ENCODE results near the gene LRRC38.
"Not testable (repeated sequence)": the region's sequence is repeated elsewhere in the genome, so short reads cannot be mapped to it uniquely, and the experiment has no call there.

LRRC38 gene

GRCh38 chr1:13451399-13451965 is 62.3 kb downstream of the LRRC38 start:
- no peak for DNase-seq

GRCh38 chr1:13450204-13450603 is 63.6 kb downstream of the LRRC38 start:
- DNase-seq, result no peak

- DNase-seq, result no peak
These were observed 70.3 kb downstream of the LRRC38 start for GRCh38 chr1:13443335-13443979.

GRCh38 chr1:13439104-13439783 is 74.6 kb downstream of the LRRC38 start:
- DNase-seq, result not testable (repeated sequence)

GRCh38 chr1:13435458-13435857 is 78.3 kb downstream of the LRRC38 start:
- no peak for DNase-seq

GRCh38 chr1:13433694-13434358 is 80.0 kb downstream of the LRRC38 start:
- not testable (repeated sequence) for DNase-seq

- no peak for DNase-seq
These were observed 81.6 kb downstream of the LRRC38 start for GRCh38 chr1:13432251-13432650.

GRCh38 chr1:13430495-13430894 is 83.3 kb downstream of the LRRC38 start:
- DNase-seq, result no peak

Data from stimulated activated naive CD4-positive, alpha-beta T cell (primary cell).